ENCODE data around the gene BABAM2.

- no peak for TF ChIP-seq CTCF (tag by site-specific recombination; IDR thresholded peaks at IDR 0.05)
- no peak for TF ChIP-seq KLF8 (tag by site-specific recombination; IDR thresholded peaks at IDR 0.05)
- TF ChIP-seq REST (tag by site-specific recombination; IDR thresholded peaks at IDR 0.05): no peak
- TF ChIP-seq ZNF221 (tag by site-specific recombination; IDR thresholded peaks at IDR 0.05; ENCODE audit: borderline replicate concordance): no peak
- no peak for TF ChIP-seq ZFP3 (tag by site-specific recombination; IDR thresholded peaks at IDR 0.05; ENCODE audit: low read depth)
- TF ChIP-seq ZBTB1 (tag by site-specific recombination; IDR thresholded peaks at IDR 0.05): no peak
- no peak for TF ChIP-seq SETDB1 (IDR thresholded peaks at IDR 0.05; ENCODE audit: insufficient read length, low read length)
- no peak for TF ChIP-seq YY1 (tag by site-specific recombination; IDR thresholded peaks at IDR 0.05)
These were observed 438.7 kb downstream of the BABAM2 start for GRCh38 chr2:28329184-28329583.
